IMR-90 (cell line): ENCODE measurements around the gene SEC31B. TPM values are rescaled to one million over a fixed set of nuclear protein-coding genes. Genes with fewer than 3 reads are reported as not detected.

Experiments
- ATAC-seq: fragments of 200-7000 bp; cut with Tn5 transposase; 2 replicates; pipeline ENCODE4 v1.9.1; 2020; ENCODE audit warnings: low read depth, mild to moderate bottlenecking, moderate library complexity
- BruUV-seq: library from RNA; stranded (reverse); fragments of 400-500 nt; replicated peaks from 2 replicates; lab custom pipeline; 2021; lab: Mats Ljungman, UMichigan
- CTCF ChIA-PET: fragments of 300-600 bp; formaldehyde crosslinking; extraction: SDS; loops from one replicate; lab custom pipeline; 2021; ENCODE audit warnings: antibody characterized with exemption; lab: Yijun Ruan, JAX
- POLR2A ChIA-PET: fragments of 300-600 bp; sonication (Branson Sonifier 250); formaldehyde crosslinking; loops from one replicate; lab custom pipeline; 2022; ENCODE audit warnings: antibody characterized with exemption; ENCODE audit not compliant: unreplicated experiment; lab: Charles Lee
- DNase-seq: peaks from one replicate; pipeline ENCODE4 v3.0.0; 2013
- H2AFZ ChIP-seq: replicated peaks from 2 replicates; pipeline ENCODE3; 2013; ENCODE audit warnings: low read length, mild to moderate bottlenecking; ENCODE audit not compliant: poor library complexity
- H2AK5ac ChIP-seq: 2 replicates; pipeline ENCODE4 v1.6.1; 2013; ENCODE audit warnings: low read depth, low read length, inconsistent platforms
- H2AK9ac ChIP-seq: replicated peaks from 2 replicates; pipeline ENCODE3; 2013; ENCODE audit warnings: mild to moderate bottlenecking, low read depth, low read length, moderate library complexity; ENCODE audit not compliant: poor library complexity
- H2BK120ac ChIP-seq: 2 replicates; pipeline ENCODE4 v1.6.1; 2013; ENCODE audit warnings: low read depth, low read length, inconsistent platforms
- H2BK15ac ChIP-seq: 3 replicates; pipeline ENCODE4 v1.6.1; 2013; ENCODE audit warnings: low read depth, low read length, inconsistent platforms
- H2BK20ac ChIP-seq: 2 replicates; pipeline ENCODE4 v1.6.1; 2013; ENCODE audit warnings: low read depth, mild to moderate bottlenecking, inconsistent platforms, low read length, moderate library complexity
- H2BK5ac ChIP-seq: 2 replicates; pipeline ENCODE4 v1.6.1; 2013; ENCODE audit warnings: mild to moderate bottlenecking, low read depth, low read length, inconsistent platforms; ENCODE audit not compliant: poor library complexity, severe bottlenecking
- H3K14ac ChIP-seq: replicated peaks from 2 replicates; pipeline ENCODE4 v1.6.1; 2013; ENCODE audit warnings: low read depth, low read length, inconsistent platforms
- H3K18ac ChIP-seq: 2 replicates; pipeline ENCODE4 v1.6.1; 2013; ENCODE audit warnings: low read depth, low read length, control low read depth
- H3K23ac ChIP-seq: 2 replicates; pipeline ENCODE4 v1.6.1; 2013; ENCODE audit warnings: low read depth, low read length, inconsistent platforms
- H3K27ac ChIP-seq: 2 replicates; pipeline ENCODE4 v1.5.1; 2013; ENCODE audit warnings: mild to moderate bottlenecking, control low read depth, low read length; ENCODE audit not compliant: insufficient read depth
- H3K27me3 ChIP-seq: 2 replicates; pipeline ENCODE4 v1.6.1; 2013; ENCODE audit warnings: low read length; ENCODE audit not compliant: control insufficient read depth, insufficient read depth
- H3K36me3 ChIP-seq: 2 replicates; pipeline ENCODE4 v1.6.1; 2013; ENCODE audit warnings: low read length, mixed read lengths; ENCODE audit not compliant: control insufficient read depth, insufficient read depth
- H3K4ac ChIP-seq: 2 replicates; pipeline ENCODE4 v1.6.1; 2013; ENCODE audit warnings: low read depth, low read length, inconsistent platforms
- H3K4me1 ChIP-seq: 2 replicates; pipeline ENCODE4 v1.6.1; 2013; ENCODE audit warnings: low read length, mixed read lengths; ENCODE audit not compliant: control insufficient read depth, insufficient read depth
- H3K4me2 ChIP-seq: 2 replicates; pipeline ENCODE4 v1.6.1; 2013; ENCODE audit warnings: low read depth, mild to moderate bottlenecking, control low read depth, low read length, moderate library complexity
- H3K4me3 ChIP-seq: 2 replicates; pipeline ENCODE4 v1.5.1; 2013; ENCODE audit warnings: low read depth, mild to moderate bottlenecking, control low read depth, low read length, moderate library complexity; ENCODE audit not compliant: insufficient read depth
- H3K56ac ChIP-seq: 2 replicates; pipeline ENCODE4 v1.6.1; 2013; ENCODE audit warnings: low read length, inconsistent platforms; ENCODE audit not compliant: insufficient read depth; ENCODE audit errors: extremely low read depth
- H3K79me1 ChIP-seq, 2 experiments: 2 replicates each; pipeline ENCODE4 v1.6.1; 2013; ENCODE audit warnings: low read length in 2 of 2, inconsistent platforms in 1 of 2, low read depth in 1 of 2
- H3K9ac ChIP-seq: 2 replicates; pipeline ENCODE4 v1.6.1; 2013; ENCODE audit warnings: low read depth, low read length, control low read depth
- H3K9me1 ChIP-seq: 2 replicates; pipeline ENCODE4 v1.6.1; 2013; ENCODE audit warnings: low read length, inconsistent platforms; ENCODE audit not compliant: insufficient read depth
- H3K9me3 ChIP-seq: 2 replicates; pipeline ENCODE4 v1.6.1; 2013; ENCODE audit warnings: low read length; ENCODE audit not compliant: control insufficient read depth, insufficient read depth
- H4K20me1 ChIP-seq: 2 replicates; pipeline ENCODE4 v1.6.1; 2013; ENCODE audit warnings: low read length, inconsistent platforms; ENCODE audit not compliant: insufficient read depth
- H4K5ac ChIP-seq: 2 replicates; pipeline ENCODE4 v1.6.1; 2013; ENCODE audit warnings: mild to moderate bottlenecking, low read depth, low read length, control low read depth
- H4K8ac ChIP-seq, 2 experiments: 2 replicates each; pipeline ENCODE4 v1.6.1; 2013; ENCODE audit warnings: low read depth in 2 of 2, low read length in 2 of 2, control low read depth in 1 of 2, inconsistent platforms in 1 of 2
- H4K91ac ChIP-seq: 2 replicates; pipeline ENCODE4 v1.6.1; 2013; ENCODE audit warnings: low read depth, low read length, inconsistent platforms; ENCODE audit not compliant: insufficient read depth
- BHLHE40 ChIP-seq: fragments of 150-350 bp; IDR thresholded peaks from 2 replicates; pipeline ENCODE4 v1.6.1; 2016; ENCODE audit warnings: mild to moderate bottlenecking, low read depth, low read length
- CEBPB ChIP-seq: IDR thresholded peaks from 2 replicates; pipeline ENCODE4 v1.6.1; 2012; ENCODE audit warnings: low read depth, low read length, improper control_type of control experiment
- CHD1 ChIP-seq: IDR thresholded peaks from 2 replicates; pipeline ENCODE4 v1.6.1; 2012; ENCODE audit warnings: low read depth, low read length, improper control_type of control experiment
- FOS ChIP-seq: fragments of 150-350 bp; IDR thresholded peaks from 2 replicates; pipeline ENCODE4 v1.6.1; 2016; ENCODE audit warnings: low read depth, low read length
- MAFK ChIP-seq: IDR thresholded peaks from 2 replicates; pipeline ENCODE4 v1.6.1; 2012; ENCODE audit warnings: low read depth, low read length, improper control_type of control experiment
- MAZ ChIP-seq: IDR thresholded peaks from 2 replicates; pipeline ENCODE4 v1.6.1; 2012; ENCODE audit warnings: low read depth, mild to moderate bottlenecking, low read length, improper control_type of control experiment, moderate library complexity, borderline replicate concordance
- MXI1 ChIP-seq: IDR thresholded peaks from 2 replicates; pipeline ENCODE4 v1.6.1; 2012; ENCODE audit warnings: low read depth, mild to moderate bottlenecking, low read length, moderate library complexity, borderline replicate concordance
- NFE2L2 ChIP-seq: fragments of 150-350 bp; IDR thresholded peaks from 2 replicates; pipeline ENCODE4 v1.6.1; 2016; ENCODE audit warnings: low read depth, mild to moderate bottlenecking, low read length
- POLR2A ChIP-seq: IDR thresholded peaks from 2 replicates; pipeline ENCODE4 v1.6.1; 2012; ENCODE audit warnings: mild to moderate bottlenecking, low read depth, low read length
- RAD21 ChIP-seq: IDR thresholded peaks from 2 replicates; pipeline ENCODE4 v1.6.1; 2012; ENCODE audit warnings: low read length, improper control_type of control experiment
- RCOR1 ChIP-seq: IDR thresholded peaks from 2 replicates; pipeline ENCODE4 v1.6.1; 2012; ENCODE audit warnings: mild to moderate bottlenecking, low read length, improper control_type of control experiment; ENCODE audit not compliant: insufficient replicate concordance
- RFX5 ChIP-seq: IDR thresholded peaks from 2 replicates; pipeline ENCODE4 v1.8.0; 2012; ENCODE audit warnings: low read depth, mild to moderate bottlenecking, low read length, moderate library complexity
- USF2 ChIP-seq: fragments of 150-350 bp; IDR thresholded peaks from 2 replicates; pipeline ENCODE4 v1.6.1; 2017; ENCODE audit warnings: mild to moderate bottlenecking, antibody characterized with exemption, low read length, low read depth
- WGBS, 2 experiments: methylation state at CpG; one replicate each; pipeline versions ENCODE4 v1.1.5 to v1.1.7; 2013; ENCODE audit warnings: missing lambda C conversion rate in 2 of 2; ENCODE audit not compliant: insufficient read length in 1 of 2; ENCODE audit errors: extremely low coverage in 2 of 2; 5-methylcytosine and 5-hydroxymethylcytosine counted together
- dilution Hi-C: fragments of 300-500 bp; cut with HindIII; formaldehyde crosslinking; loops from one replicate; pipeline ENCODE4 v1.14.3; 2018; ENCODE audit warnings: low sequenced_read_pairs; ENCODE audit not compliant: unreplicated experiment
- in situ Hi-C: fragments of 300-500 bp; cut with MboI; formaldehyde crosslinking; loops from 3 replicates; pipeline ENCODE4 v1.14.3; 2019; ENCODE audit warnings: low sequenced_read_pairs, inconsistent platforms, mixed read lengths
- intact Hi-C: fragments of 100-400 bp; cut with micrococcal nuclease; formaldehyde crosslinking; loops from 2 replicates; pipeline ENCODE4 v1.10.0; 2022
- polyA plus RNA-seq, 3 experiments: library from polyadenylated mRNA; depleted of rRNA; stranded (reverse); fragments of >200 nt; gene quantifications; 2 replicates each; pipeline ENCODE4 v1.2.3, GENCODE V29; 2012; ENCODE audit warnings: low replicate concordance in 1 of 3
- total RNA-seq: library from RNA; depleted of rRNA; stranded (reverse); fragments of >200 nt; gene quantifications from 2 replicates; pipeline ENCODE4 v1.2.3, GENCODE V29; 2012

The SEC31B gene
- total and polyA plus RNA-seq, 2 of the 4 experiments (the other 2 are of a cell fraction): 1.3 to 8.1 TPM

GRCh38 chr10:100567826-100568225, 48.2 kb upstream of the SEC31B start:
- CTCF ChIA-PET: no interaction called here
- BruUV-seq: no TSS peak
- Histone ChIP-seq H3K4ac (no peak overlapping the region), H4K8ac (no peak overlapping the region), H3K4me2 (no peak overlapping the region), H3K36me3 (no peaks in the 10 kb centered on the region), H3K27ac (no peak overlapping the region), H3K79me1 (no peaks in the 10 kb centered on the region), H3K9me1 (peaks cover 3% of the 10 kb centered on the region; the same call in 1 of the 2 replicates), H3K14ac (no peak overlapping the region), H3K4me1 (no peaks in the 10 kb centered on the region), H4K91ac (no peak overlapping the region), H2AK5ac (no peak overlapping the region), H2AK9ac (no peak overlapping the region), H3K27me3 (peaks cover 61% of the 10 kb centered on the region), H2BK20ac (no peak overlapping the region), H3K56ac (no peak overlapping the region), H4K5ac (no peak overlapping the region), H4K20me1 (no peaks in the 10 kb centered on the region), H3K9me3 (no peaks in the 10 kb centered on the region), H2BK15ac (no peak overlapping the region), H2BK120ac (no peak overlapping the region), H2BK5ac (no peak overlapping the region), H3K23ac (no peak overlapping the region), H3K9ac (no peak overlapping the region), H3K4me3 (no peak overlapping the region), H2AFZ (no peak overlapping the region), H3K18ac (no peak overlapping the region)
- DNase-seq (no peak), ATAC-seq (no peak)
- 83% methylated on average over 1 of the region's 6 CpGs; no CpG with 5 or more reads in 1 of the 2 experiments for WGBS, 2 experiments
- POLR2A ChIA-PET: no interaction called here
- in situ Hi-C loops: no loop called here
- dilution Hi-C loops: no loop called here
- TF ChIP-seq RFX5 (no peak), MXI1 (no peak), MAFK (no peak), NFE2L2 (no peak), USF2 (no peak), MAZ (no peak), FOS (no peak), CEBPB (no peak), POLR2A (no peak), CHD1 (no peak), RCOR1 (no peak), RAD21 (no peak), BHLHE40 (no peak)
- intact Hi-C loops: loop anchor here (10.0 kb wide), 1 partner anchor 447 kb away; no protein-coding TSS in a partner anchor
